ENCODE data around the gene LAMTOR4.

Gene LAMTOR4

DNA sequence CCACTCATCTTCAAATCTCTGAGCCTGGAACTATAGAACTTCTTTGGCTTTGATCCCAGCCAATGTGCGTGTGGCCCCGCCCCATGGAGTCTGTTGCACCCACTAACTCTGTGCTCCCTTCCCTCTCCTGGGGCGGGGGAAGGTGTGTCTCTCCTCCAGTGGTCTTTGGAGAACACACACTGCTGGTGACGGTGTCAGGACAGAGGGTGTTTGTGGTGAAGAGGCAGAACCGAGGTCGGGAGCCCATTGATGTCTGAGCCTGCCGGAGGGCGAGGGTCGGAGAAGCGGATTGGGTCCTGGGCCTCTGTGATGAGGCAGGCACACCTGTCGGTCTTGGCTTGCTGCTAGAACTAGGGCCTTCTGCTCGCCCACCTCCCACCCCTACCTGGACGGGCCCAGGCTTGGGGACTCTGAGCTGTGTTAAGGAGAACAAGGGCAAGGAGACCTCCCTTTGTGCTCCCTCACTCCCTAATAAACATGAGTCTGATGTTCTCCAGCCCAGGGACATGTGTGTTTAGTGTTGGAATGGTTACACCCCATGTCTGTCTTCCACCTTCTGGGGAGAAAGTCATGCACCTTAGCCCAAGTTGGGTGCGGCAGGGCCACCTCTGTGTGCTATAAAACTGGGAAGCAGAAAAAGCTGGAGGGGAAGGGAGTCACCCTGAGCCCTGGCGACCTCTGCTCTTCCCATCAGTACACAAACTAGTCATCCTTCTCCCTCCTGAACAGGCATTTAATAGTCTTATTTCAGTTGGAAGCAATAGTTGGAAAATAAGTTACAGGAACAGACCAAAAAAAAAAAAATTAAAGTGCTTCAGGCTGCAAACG is 5.2 kb downstream of the LAMTOR4 start:
- DNase-seq (ENCODE audit: low read depth) = no peak

- no peak for DNase-seq (ENCODE audit: low read depth)
Measured at GRCh38 chr7:100154651-100155491, 6.2 kb downstream of the LAMTOR4 start.

DNA sequence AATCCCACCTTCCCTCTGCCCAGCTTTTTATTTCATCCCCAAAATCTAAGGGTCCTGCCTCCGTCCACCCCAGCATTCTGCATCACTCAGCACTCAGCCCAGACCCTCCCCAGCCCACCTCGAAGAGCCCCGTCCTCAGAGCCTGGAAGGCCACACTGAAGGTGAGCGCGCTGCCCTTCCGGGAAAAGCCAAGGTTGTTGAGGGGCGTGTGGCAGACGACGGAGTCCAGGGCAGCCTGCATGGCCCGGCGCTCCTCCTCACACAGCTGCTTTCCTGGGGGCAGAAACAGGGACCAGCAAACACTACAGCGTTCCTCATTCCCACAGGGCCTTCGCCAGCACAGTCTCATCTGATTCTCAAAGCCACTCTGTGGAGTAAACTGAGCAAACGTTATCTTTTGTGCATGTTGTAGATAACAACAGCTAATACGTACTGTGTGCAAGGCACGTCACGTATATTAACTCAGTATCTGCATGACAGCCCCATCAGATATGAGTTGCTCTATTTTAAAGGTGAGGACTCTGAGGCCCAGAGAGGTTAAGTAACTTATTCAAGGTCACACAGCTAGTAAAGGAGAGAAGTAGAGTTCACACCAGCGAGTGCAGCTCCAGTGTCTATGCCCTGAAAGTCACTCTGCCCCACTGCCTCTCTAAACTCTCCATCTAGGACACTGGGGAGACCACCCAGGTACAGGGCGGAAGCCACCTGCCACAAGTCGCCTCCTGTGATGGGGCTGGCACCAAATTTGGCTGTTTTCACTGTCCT is 7.0 kb downstream of the LAMTOR4 start:
- no peak for DNase-seq (ENCODE audit: low read depth)

DNA sequence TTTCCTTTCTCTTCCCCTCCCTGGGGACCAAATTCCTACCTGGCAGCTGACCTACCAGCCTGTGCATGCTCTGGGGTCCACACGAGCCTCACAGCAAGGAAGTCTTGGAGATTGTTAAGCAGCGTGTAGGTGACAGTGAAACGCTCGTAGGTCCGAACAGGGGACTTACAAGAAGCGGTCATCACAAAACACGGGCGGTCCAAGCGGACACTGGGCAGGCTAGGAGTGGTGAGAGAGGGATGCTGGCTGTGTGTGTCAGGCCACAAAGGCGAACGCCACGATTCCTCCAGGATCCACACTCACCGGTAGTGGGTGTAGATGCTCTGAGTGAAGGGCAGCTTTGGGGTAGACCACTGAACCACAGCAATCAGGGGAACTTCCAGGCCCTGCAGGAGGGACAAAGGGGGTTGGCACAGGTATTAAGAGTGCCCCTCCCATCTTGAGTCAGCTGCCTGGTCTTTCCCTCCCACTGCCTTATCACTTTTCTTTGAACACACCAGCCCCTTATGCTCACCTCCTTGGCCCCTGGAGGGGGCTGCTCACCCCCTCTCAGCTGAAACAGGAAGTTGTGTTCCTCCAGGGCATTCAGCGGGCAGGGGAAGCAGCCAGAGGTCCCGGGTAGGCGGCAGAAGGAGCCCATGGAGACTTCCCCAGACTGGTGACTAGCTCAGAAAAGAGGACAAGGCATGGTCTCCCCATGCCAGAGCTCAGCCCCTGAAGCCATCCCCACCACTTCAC is 7.8 kb downstream of the LAMTOR4 start:
- DNase-seq (ENCODE audit: low read depth) = no peak

DNA sequence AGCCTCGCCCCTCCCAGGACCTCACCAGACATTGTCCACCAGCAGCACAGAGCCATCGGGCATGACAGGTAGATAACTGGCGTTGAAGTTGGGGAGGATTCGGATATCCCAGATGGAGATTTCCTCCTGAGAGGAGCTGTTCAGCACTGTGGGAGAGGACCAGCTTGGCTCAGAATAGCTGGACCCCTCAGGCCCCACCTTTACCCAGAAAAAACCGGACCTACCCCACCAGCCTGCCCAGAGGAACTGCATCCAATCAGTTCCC is 8.3 kb downstream of the LAMTOR4 start:
- DNase-seq (ENCODE audit: low read depth) = no peak

- DNase-seq (ENCODE audit: low read depth) = no peak
Measured at GRCh38 chr7:100157334-100158228, 8.9 kb downstream of the LAMTOR4 start.

- DNase-seq (ENCODE audit: low read depth) = peak; percentile 86
Measured at GRCh38 chr7:100158229-100159098, 9.7 kb downstream of the LAMTOR4 start, which contains the start of gene TRAPPC14. TSS of gene TRAPPC14 (minus strand) at chr7:100158723. CDS start at chr7:100158499, 224 bp downstream.

- no peak for DNase-seq (ENCODE audit: low read depth)
Measured at GRCh38 chr7:100159099-100159623, 10.4 kb downstream of the LAMTOR4 start.

- no peak for DNase-seq (ENCODE audit: low read depth)
Measured at GRCh38 chr7:100160067-100160466, 11.3 kb downstream of the LAMTOR4 start.

GRCh38 chr7:100163006-100163531 is 14.4 kb downstream of the LAMTOR4 start:
- DNase-seq (ENCODE audit: low read depth) = no peak

DNA sequence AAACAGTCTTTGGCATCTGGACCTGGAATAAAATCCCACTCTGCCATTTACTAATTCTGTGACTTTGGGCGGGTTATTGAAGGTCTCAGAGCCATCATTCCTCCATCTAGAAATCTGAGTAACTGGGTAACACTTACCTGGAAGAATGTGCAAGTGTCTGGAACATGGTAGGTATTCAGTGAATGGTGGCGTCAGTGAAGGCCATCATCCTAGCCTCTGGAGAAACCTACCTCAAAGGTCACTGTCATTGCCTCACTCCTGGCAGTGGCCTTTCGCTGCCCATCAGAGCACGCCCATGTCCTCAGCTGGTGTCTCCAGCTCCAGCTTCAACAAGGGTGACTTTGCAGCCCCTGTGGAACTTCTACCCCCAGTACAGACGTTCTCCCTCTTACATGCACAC is 15.2 kb downstream of the LAMTOR4 start:
- no peak for DNase-seq (ENCODE audit: low read depth)

- no peak for DNase-seq (ENCODE audit: low read depth)
Measured at GRCh38 chr7:100166317-100166940, 17.7 kb downstream of the LAMTOR4 start.

GRCh38 chr7:100166970-100167911 is 18.5 kb downstream of the LAMTOR4 start:
- no peak for DNase-seq (ENCODE audit: low read depth)

GRCh38 chr7:100167912-100168323 is 19.2 kb downstream of the LAMTOR4 start:
- DNase-seq (ENCODE audit: low read depth) = no peak

GRCh38 chr7:100169147-100169850 is 20.6 kb downstream of the LAMTOR4 start:
- no peak for DNase-seq (ENCODE audit: low read depth)

DNA sequence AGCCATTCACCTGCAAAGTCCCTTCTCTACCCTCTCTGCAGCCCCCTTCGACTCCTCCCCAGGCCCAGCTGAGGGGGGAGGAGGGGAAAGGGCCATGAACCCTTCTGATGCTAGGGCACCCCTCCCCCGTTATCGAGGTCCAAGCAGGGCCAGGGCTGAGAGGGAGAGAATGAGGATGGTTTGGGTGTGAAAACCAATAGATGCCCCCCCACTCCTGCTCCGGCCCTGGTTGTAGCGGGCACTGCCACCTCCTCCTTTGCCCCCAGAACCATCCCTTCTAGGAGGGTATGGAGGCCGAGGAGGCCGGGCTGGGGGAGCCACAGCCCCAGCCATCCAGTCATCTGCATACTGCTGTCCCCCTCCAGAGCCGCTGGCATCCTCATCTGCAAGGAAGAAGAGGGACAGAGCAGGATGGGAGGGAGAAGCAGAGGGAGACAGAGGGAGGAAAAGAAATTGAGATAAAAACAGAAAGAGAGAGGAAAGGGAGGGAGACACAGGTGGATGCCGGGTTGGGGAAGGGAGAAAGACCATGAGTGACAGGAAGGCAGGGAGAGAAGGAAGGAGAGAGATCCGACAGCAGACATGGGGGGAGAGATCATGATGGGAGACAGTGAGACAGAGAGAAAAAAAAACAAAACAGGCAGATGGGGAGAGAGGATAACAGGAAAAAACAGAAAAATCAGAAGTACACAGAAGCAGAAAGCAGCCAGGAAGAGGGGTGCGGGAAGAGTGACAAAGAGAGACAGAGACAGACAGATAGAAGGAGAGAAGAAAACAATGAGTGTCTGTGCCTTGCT is 21.6 kb downstream of the LAMTOR4 start:
- DNase-seq (ENCODE audit: low read depth) = no peak

Measured in activated T-helper 1 cell treated with Interleukin-2 at 50 U/mL for 16 hours (primary cell).